Mesendoderm (in vitro differentiated cells): ENCODE data around the gene AKAP8. TPM values are rescaled to one million over a fixed set of nuclear protein-coding genes. Genes with fewer than 3 reads are reported as not detected.

Source experiments
- DNase-seq: peaks from one replicate; pipeline ENCODE4 v3.0.0; 2013
- H2AK5ac ChIP-seq: 2 replicates; pipeline ENCODE4 v1.6.1; 2013; ENCODE audit warnings: low read length, inconsistent platforms
- H2BK120ac ChIP-seq: 2 replicates; pipeline ENCODE4 v1.6.1; 2013; ENCODE audit warnings: low read depth, mild to moderate bottlenecking, low read length, moderate library complexity, mixed read lengths
- H2BK15ac ChIP-seq: replicated peaks from 2 replicates; pipeline ENCODE4 v1.6.1; 2013; ENCODE audit warnings: low read depth, mild to moderate bottlenecking, moderate library complexity
- H2BK5ac ChIP-seq: 2 replicates; pipeline ENCODE4 v1.6.1; 2013; ENCODE audit warnings: low read length, inconsistent platforms
- H3K18ac ChIP-seq: 2 replicates; pipeline ENCODE4 v1.6.1; 2013; ENCODE audit warnings: mild to moderate bottlenecking, low read length, mixed read lengths
- H3K23ac ChIP-seq: one replicate; pipeline ENCODE4 v1.6.1; 2013; ENCODE audit warnings: low read length
- H3K27ac ChIP-seq: 2 replicates; pipeline ENCODE4 v1.5.1; 2013; ENCODE audit warnings: low read depth, mild to moderate bottlenecking, inconsistent platforms, low read length, moderate library complexity
- H3K27me3 ChIP-seq: 2 replicates; pipeline ENCODE4 v1.6.1; 2013; ENCODE audit warnings: low read length, control low read depth, mild to moderate bottlenecking, inconsistent platforms; ENCODE audit not compliant: insufficient read depth, poor library complexity
- H3K36me3 ChIP-seq: 2 replicates; pipeline ENCODE4 v1.6.1; 2013; ENCODE audit warnings: low read length, inconsistent platforms; ENCODE audit not compliant: control insufficient read depth, insufficient read depth
- H3K4ac ChIP-seq: one replicate; pipeline ENCODE4 v1.6.1; 2013; ENCODE audit warnings: low read depth, mild to moderate bottlenecking, low read length, moderate library complexity
- H3K4me1 ChIP-seq: 2 replicates; pipeline ENCODE4 v1.6.1; 2013; ENCODE audit warnings: low read depth, low read length, inconsistent platforms; ENCODE audit not compliant: control insufficient read depth
- H3K4me2 ChIP-seq: 2 replicates; pipeline ENCODE4 v1.6.1; 2013; ENCODE audit warnings: low read length
- H3K4me3 ChIP-seq: 2 replicates; pipeline ENCODE4 v1.5.1; 2013; ENCODE audit warnings: mild to moderate bottlenecking, low read length
- H3K56ac ChIP-seq: one replicate; pipeline ENCODE4 v1.6.1; 2013; ENCODE audit warnings: low read length
- H3K79me1 ChIP-seq: 2 replicates; pipeline ENCODE4 v1.6.1; 2013; ENCODE audit warnings: low read length, inconsistent platforms
- H3K79me2 ChIP-seq: 2 replicates; pipeline ENCODE4 v1.6.1; 2013; ENCODE audit warnings: mild to moderate bottlenecking, low read length; ENCODE audit not compliant: control insufficient read depth, insufficient read depth
- H3K9ac ChIP-seq: 2 replicates; pipeline ENCODE4 v1.6.1; 2013; ENCODE audit warnings: low read length, inconsistent platforms
- H4K5ac ChIP-seq: one replicate; pipeline ENCODE4 v1.6.1; 2013; ENCODE audit warnings: low read length
- H4K8ac ChIP-seq: one replicate; pipeline ENCODE4 v1.6.1; 2013; ENCODE audit warnings: low read depth, mild to moderate bottlenecking, control low read depth, low read length, moderate library complexity
- WGBS: extraction: QIAGEN DNeasy Blood & Tissue Kit; methylation state at CpG from one replicate; pipeline ENCODE4 v1.1.7; 2013; ENCODE audit warnings: low lambda C conversion rate, missing lambda C conversion rate; ENCODE audit not compliant: insufficient coverage; ENCODE audit errors: extremely low coverage; 5-methylcytosine and 5-hydroxymethylcytosine counted together
- small RNA-seq: library from polyadenylated mRNA; stranded (forward); fragments of <200 nt; extraction: miRNeasy Mini kit (QIAGEN cat#:217004); gene quantifications from one replicate; pipeline ENCODE3, GENCODE V24; 2013; ENCODE audit not compliant: insufficient read depth

The AKAP8 gene

DNA sequence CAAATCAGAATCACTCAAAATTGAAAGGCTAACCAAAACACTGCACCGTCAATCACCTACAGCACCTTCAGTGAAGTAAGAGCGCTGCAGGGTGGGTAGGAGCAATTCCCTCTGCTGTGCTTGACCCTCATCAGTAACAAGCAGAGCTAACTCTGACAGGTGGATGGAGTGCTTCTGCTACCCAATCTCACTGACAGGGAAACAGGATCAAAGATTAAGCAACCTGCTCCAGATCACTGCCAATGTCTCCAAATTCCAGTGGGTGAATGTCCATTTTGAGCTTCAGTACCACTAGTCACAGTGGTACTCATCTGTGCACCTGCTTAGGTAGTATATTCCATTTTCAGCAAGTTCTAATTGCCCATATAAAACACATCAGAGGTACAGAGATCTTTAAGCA, 72.4 kb downstream of the AKAP8 start:
- H3K79me2 ChIP-seq = peaks cover 96% of the 10 kb centered on the region
- no peaks in the 10 kb centered on the region for H3K36me3 ChIP-seq
- no peak overlapping the region for H2BK5ac ChIP-seq
- DNase-seq = no peak
- no peak overlapping the region for H4K5ac ChIP-seq
- no peak overlapping the region for H3K4me3 ChIP-seq
- no peak overlapping the region for H3K27ac ChIP-seq
- no peak overlapping the region for H3K18ac ChIP-seq
- H2BK15ac ChIP-seq = no peak overlapping the region
- H2AK5ac ChIP-seq = no peak overlapping the region
- no peak overlapping the region for H3K4me2 ChIP-seq
- no CpG with 5 or more reads among the region's 2 CpGs for WGBS
- H3K23ac ChIP-seq = no peak overlapping the region
- H3K4me1 ChIP-seq = peaks cover 3% of the 10 kb centered on the region
- H3K9ac ChIP-seq = no peak overlapping the region
- H3K4ac ChIP-seq = no peak overlapping the region
- no peaks in the 10 kb centered on the region for H3K27me3 ChIP-seq
- H3K79me1 ChIP-seq = peaks cover 4% of the 10 kb centered on the region
- H3K56ac ChIP-seq = no peak overlapping the region
- no peak overlapping the region for H4K8ac ChIP-seq
- no peak overlapping the region for H2BK120ac ChIP-seq

DNA sequence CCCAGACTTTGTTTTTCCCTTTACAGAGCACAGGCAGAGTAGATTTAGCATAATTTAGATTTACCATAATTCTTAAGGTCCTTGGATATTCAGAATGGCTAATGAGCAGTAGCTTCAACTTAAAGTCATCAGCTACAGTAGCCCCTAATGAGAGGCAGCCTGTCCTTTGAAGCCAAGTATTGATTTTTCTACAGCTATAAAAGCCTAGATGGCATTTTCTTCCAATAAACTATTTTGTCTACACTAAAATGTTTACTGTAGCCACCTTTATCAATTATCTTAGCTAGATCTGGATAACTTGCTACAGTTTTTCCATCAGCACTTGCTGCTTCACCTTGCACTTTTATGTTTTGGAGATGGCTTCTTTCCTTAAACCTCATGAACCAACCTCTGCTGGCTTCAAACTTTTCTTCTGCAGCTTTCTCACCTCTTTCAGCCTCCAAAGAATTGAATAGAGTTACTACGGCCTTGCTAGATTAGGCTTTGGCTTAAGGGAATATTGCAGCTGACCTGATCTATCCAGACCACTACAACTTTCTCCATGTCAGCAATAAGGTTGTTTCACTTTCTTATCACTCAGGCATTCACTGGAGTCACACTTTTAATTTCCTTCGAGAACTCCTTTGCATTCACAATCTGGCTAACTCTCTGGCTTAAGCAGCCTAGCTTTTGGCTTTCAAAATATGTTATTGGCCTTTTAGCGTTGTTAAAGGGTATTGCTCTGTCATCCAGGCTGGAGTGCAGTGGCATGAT, 73.8 kb downstream of the AKAP8 start:
- Histone ChIP-seq H3K4ac (no peak overlapping the region), H3K27me3 (no peaks in the 10 kb centered on the region), H3K4me2 (no peak overlapping the region), H3K36me3 (no peaks in the 10 kb centered on the region), H3K79me1 (peaks cover 5% of the 10 kb centered on the region), H3K79me2 (peaks cover 95% of the 10 kb centered on the region), H2BK15ac (no peak overlapping the region), H3K4me1 (peaks cover 3% of the 10 kb centered on the region), H2AK5ac (no peak overlapping the region), H3K56ac (no peak overlapping the region), H3K18ac (no peak overlapping the region), H3K23ac (no peak overlapping the region), H2BK120ac (no peak overlapping the region), H4K8ac (no peak overlapping the region), H3K9ac (no peak overlapping the region), H3K27ac (no peak overlapping the region), H3K4me3 (no peak overlapping the region), H4K5ac (no peak overlapping the region), H2BK5ac (no peak overlapping the region)
- WGBS = no CpG with 5 or more reads among the region's 3 CpGs
- no peak for DNase-seq

DNA sequence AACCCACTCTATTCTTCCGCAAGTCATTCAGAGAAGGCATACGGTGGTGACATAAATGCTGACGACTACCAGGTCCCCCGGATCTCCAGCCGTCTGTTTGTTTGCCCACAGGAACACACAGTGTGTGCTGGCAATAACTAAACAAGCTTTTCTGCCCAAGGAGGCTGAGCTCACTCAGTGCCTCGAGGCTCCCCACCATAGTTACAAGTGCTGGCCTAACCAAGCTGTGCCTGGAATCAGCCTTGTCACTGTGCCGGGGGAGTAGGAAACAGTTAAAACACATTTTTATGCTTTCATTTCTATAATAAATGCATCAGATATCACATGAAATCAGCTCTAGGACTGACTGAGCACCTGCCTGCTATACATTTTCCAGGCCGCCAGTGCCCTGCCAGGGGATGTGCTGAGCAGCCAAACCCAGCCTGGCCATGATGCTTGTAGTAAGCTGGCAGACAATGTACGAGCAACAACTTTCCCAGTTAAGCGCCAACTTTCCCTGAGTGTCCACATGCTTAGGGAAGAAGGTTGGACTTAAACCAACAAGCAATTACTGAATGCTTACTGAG, 75.4 kb downstream of the AKAP8 start:
- Histone ChIP-seq H3K23ac (no peak overlapping the region), H2BK15ac (no peak overlapping the region), H2BK5ac (no peak overlapping the region), H3K4ac (no peak overlapping the region), H3K4me1 (peaks cover 7% of the 10 kb centered on the region), H3K56ac (no peak overlapping the region), H3K9ac (no peak overlapping the region), H2BK120ac (no peak overlapping the region), H4K8ac (no peak overlapping the region), H4K5ac (no peak overlapping the region), H3K36me3 (no peaks in the 10 kb centered on the region), H3K27ac (no peak overlapping the region), H3K27me3 (no peaks in the 10 kb centered on the region), H3K4me3 (no peak overlapping the region), H3K79me2 (peaks cover 96% of the 10 kb centered on the region), H3K4me2 (no peak overlapping the region), H2AK5ac (no peak overlapping the region), H3K18ac (no peak overlapping the region), H3K79me1 (peaks cover 5% of the 10 kb centered on the region)
- DNase-seq = no peak
- WGBS = 100% methylated on average over 1 of the region's 10 CpGs

Small RNA genes within 50 kb of the gene (small RNA-seq; reads per million reads assigned to genes)
- not detected for gene AC005776.1
